Adrenal gland (tissue), 5 donors: ENCODE measurements around the gene GPR65.

ENCODE experiments used
- POLR2A ChIP-seq, 2 donors: fragments of 450-650 bp; IDR thresholded peaks; one replicate each; pipeline ENCODE4 v1.6.1; 2017; ENCODE audit warnings: antibody characterized with exemption in 2 of 2, mild to moderate bottlenecking in 2 of 2, moderate library complexity in 1 of 2
- TF ChIP-seq, protein P1 (sequence below), 6 experiments: fragments of 450-650 bp in 4 of 6; fragments of 200-600 bp in 2 of 6; sonication (generic) in 1 of 6; IDR thresholded peaks; 1 replicate in 5 of 6; 2 replicates in 1 of 6; pipeline versions ENCODE4 v1.5.1 to v1.8.0; 2016 to 2021; ENCODE audit warnings: antibody characterized with exemption in 6 of 6, mild to moderate bottlenecking in 2 of 6, moderate library complexity in 1 of 6
- donor health status: DM: no; HTN: no; CAD: no.

GRCh38 chr14:88005978-88006851 is 1.3 kb downstream of the GPR65 start:
- TF ChIP-seq, protein P1, sequence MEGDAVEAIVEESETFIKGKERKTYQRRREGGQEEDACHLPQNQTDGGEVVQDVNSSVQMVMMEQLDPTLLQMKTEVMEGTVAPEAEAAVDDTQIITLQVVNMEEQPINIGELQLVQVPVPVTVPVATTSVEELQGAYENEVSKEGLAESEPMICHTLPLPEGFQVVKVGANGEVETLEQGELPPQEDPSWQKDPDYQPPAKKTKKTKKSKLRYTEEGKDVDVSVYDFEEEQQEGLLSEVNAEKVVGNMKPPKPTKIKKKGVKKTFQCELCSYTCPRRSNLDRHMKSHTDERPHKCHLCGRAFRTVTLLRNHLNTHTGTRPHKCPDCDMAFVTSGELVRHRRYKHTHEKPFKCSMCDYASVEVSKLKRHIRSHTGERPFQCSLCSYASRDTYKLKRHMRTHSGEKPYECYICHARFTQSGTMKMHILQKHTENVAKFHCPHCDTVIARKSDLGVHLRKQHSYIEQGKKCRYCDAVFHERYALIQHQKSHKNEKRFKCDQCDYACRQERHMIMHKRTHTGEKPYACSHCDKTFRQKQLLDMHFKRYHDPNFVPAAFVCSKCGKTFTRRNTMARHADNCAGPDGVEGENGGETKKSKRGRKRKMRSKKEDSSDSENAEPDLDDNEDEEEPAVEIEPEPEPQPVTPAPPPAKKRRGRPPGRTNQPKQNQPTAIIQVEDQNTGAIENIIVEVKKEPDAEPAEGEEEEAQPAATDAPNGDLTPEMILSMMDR (IDR thresholded peaks at IDR 0.05) = no peak
- no peak for TF ChIP-seq POLR2A (IDR thresholded peaks at IDR 0.05)
